CD4-positive, CD25-positive, alpha-beta regulatory T cell (primary cell): ENCODE results near the gene NXT1. TPM values are rescaled to one million over a fixed set of nuclear protein-coding genes. Genes with fewer than 3 reads are reported as not detected.
A peak's percentile ranks its signal among the peaks of the same experiment; 100 is the strongest.

Experiments used
- ATAC-seq, 2 donors: fragments of 150-1000 bp; cut with Tn5 transposase; one replicate each; pipeline ENCODE4 v1.10.0; 2021; ENCODE audit warnings: low read depth in 2 of 2, moderate number of reproducible peaks in 2 of 2, moderate library complexity in 1 of 2
- DNase-seq, 3 donors: peaks; one replicate each; pipeline versions ENCODE4 v3.0.0 to v3.0.0-alpha.2; 2012 to 2022; ENCODE audit warnings: mixed read lengths in 1 of 3
- H3K27ac ChIP-seq: one replicate; pipeline ENCODE4 v1.7.0; 2013; ENCODE audit warnings: mild to moderate bottlenecking, low read length; ENCODE audit not compliant: insufficient read depth, poor library complexity, severe bottlenecking
- H3K27me3 ChIP-seq: one replicate; pipeline ENCODE4 v1.7.0; 2013; ENCODE audit warnings: low read length; ENCODE audit not compliant: control insufficient read depth, insufficient read depth
- H3K36me3 ChIP-seq: one replicate; pipeline ENCODE4 v1.7.0; 2013; ENCODE audit warnings: mild to moderate bottlenecking, low read length, moderate library complexity; ENCODE audit not compliant: control insufficient read depth, insufficient read depth
- H3K4me1 ChIP-seq: 2 replicates; pipeline ENCODE4 v1.7.0; 2013; ENCODE audit warnings: mild to moderate bottlenecking, low read length; ENCODE audit not compliant: insufficient read depth, control insufficient read depth, poor library complexity, severe bottlenecking
- H3K4me3 ChIP-seq: one replicate; pipeline ENCODE4 v1.7.0; 2013; ENCODE audit warnings: low read depth, mild to moderate bottlenecking, low read length, moderate library complexity
- H3K9me3 ChIP-seq, 2 experiments: 1 replicate in 1 of 2; 2 replicates in 1 of 2; pipeline ENCODE4 v1.7.0; 2013; ENCODE audit warnings: low read length in 2 of 2, mild to moderate bottlenecking in 1 of 2, moderate library complexity in 1 of 2; ENCODE audit not compliant: control insufficient read depth in 2 of 2
- H3K27ac Mint-ChIP-seq, 3 donors: one replicate each; pipeline ENCODE4 v1.8.0; 2020 to 2022; ENCODE audit warnings: mild to moderate bottlenecking in 3 of 3, mixed read lengths in 3 of 3, moderate library complexity in 2 of 3
- H3K27me3 Mint-ChIP-seq: one replicate; pipeline ENCODE4 v1.8.0; 2022; ENCODE audit warnings: mild to moderate bottlenecking, mixed read lengths
- H3K36me3 Mint-ChIP-seq: one replicate; pipeline ENCODE4 v1.8.0; 2020; ENCODE audit warnings: mixed read lengths
- H3K4me1 Mint-ChIP-seq, 4 donors: one replicate each; pipeline ENCODE4 v1.8.0; 2020 to 2022; ENCODE audit warnings: mixed read lengths in 4 of 4, mild to moderate bottlenecking in 1 of 4
- H3K4me3 Mint-ChIP-seq, 4 donors: one replicate each; pipeline ENCODE4 v1.8.0; 2020 to 2022; ENCODE audit warnings: mild to moderate bottlenecking in 4 of 4, mixed read lengths in 4 of 4, moderate library complexity in 3 of 4
- H3K9me3 Mint-ChIP-seq, 7 donors: one replicate each; pipeline ENCODE4 v1.8.0; 2020 to 2022; ENCODE audit warnings: mixed read lengths in 7 of 7, mild to moderate bottlenecking in 3 of 7, moderate library complexity in 2 of 7
- polyA plus RNA-seq, 4 donors: library from polyadenylated mRNA; unstranded; fragments of 300-500 nt; fragmentation: Illumina TruSeq; gene quantifications; one replicate each; pipeline ENCODE4 v1.2.3, GENCODE V29; 2021
- total RNA-seq: library from RNA; stranded (reverse); gene quantifications from one replicate; pipeline ENCODE4 v1.2.3, GENCODE V29; 2022

The NXT1 gene
- total and polyA plus RNA-seq, 5 donors from 2014 or later: 41.5 to 71.5 (median 52.3) TPM

GRCh38 chr20:23368316-23369071, 17.9 kb downstream of the NXT1 start:
- peaks cover 31 to 42% (median 34%) of the 10 kb centered on the region in 4 donors for H3K4me1 Mint-ChIP-seq
- Histone ChIP-seq H3K4me1 (peaks cover 21% of the 10 kb centered on the region), H3K36me3 (peaks cover 47% of the 10 kb centered on the region), H3K9me3 (no peaks in the 10 kb centered on the region), H3K27ac (no peak overlapping the region), H3K27me3 (no peaks in the 10 kb centered on the region), H3K4me3 (no peak overlapping the region)
- peaks cover 34% of the 10 kb centered on the region for H3K36me3 Mint-ChIP-seq
- H3K27ac Mint-ChIP-seq: peak overlapping the region in 1 of 3 donors; percentile 58
- ATAC-seq (no peak), DNase-seq (no peak)
- no peaks in the 10 kb centered on the region for H3K27me3 Mint-ChIP-seq
- no peaks in the 10 kb centered on the region for H3K9me3 Mint-ChIP-seq
- no peak overlapping the region for H3K4me3 Mint-ChIP-seq

- Mint-ChIP-seq H3K36me3 (peaks cover 40% of the 10 kb centered on the region), H3K27ac (no peak overlapping the region), H3K4me3 (no peak overlapping the region), H3K9me3 (no peaks in the 10 kb centered on the region), H3K4me1 (peaks cover 27 to 35% (median 31%) of the 10 kb centered on the region in 4 donors), H3K27me3 (no peaks in the 10 kb centered on the region)
- ATAC-seq (no peak), DNase-seq (no peak)
- no peak overlapping the region for H3K27ac ChIP-seq
- no peaks in the 10 kb centered on the region for H3K27me3 ChIP-seq
- H3K4me3 ChIP-seq: no peak overlapping the region
- peaks cover 54% of the 10 kb centered on the region for H3K36me3 ChIP-seq
- H3K9me3 ChIP-seq: no peaks in the 10 kb centered on the region
- H3K4me1 ChIP-seq: peaks cover 21% of the 10 kb centered on the region
Measured at GRCh38 chr20:23369072-23369823, 18.7 kb downstream of the NXT1 start.

GRCh38 chr20:23370274-23370673, 19.7 kb downstream of the NXT1 start:
- no peak for DNase-seq
- no peak overlapping the region for H3K27ac Mint-ChIP-seq
- H3K36me3 Mint-ChIP-seq: peaks cover 32% of the 10 kb centered on the region
- no peak overlapping the region for H3K4me3 Mint-ChIP-seq
- peaks cover 18 to 25% (median 21%) of the 10 kb centered on the region in 4 donors for H3K4me1 Mint-ChIP-seq
- H3K27ac ChIP-seq: no peak overlapping the region
- no peaks in the 10 kb centered on the region for H3K9me3 Mint-ChIP-seq
- no peaks in the 10 kb centered on the region for H3K27me3 ChIP-seq
- no peak overlapping the region for H3K4me3 ChIP-seq
- H3K36me3 ChIP-seq: peaks cover 63% of the 10 kb centered on the region
- no peak for ATAC-seq
- H3K9me3 ChIP-seq: no peaks in the 10 kb centered on the region
- no peaks in the 10 kb centered on the region for H3K27me3 Mint-ChIP-seq
- peaks cover 21% of the 10 kb centered on the region for H3K4me1 ChIP-seq

- ATAC-seq (no peak), DNase-seq (no peak)
- no peaks in the 10 kb centered on the region for H3K27me3 Mint-ChIP-seq
- H3K4me1 ChIP-seq: peaks cover 15% of the 10 kb centered on the region
- no peak overlapping the region for H3K4me3 ChIP-seq
- peaks cover 38% of the 10 kb centered on the region for H3K36me3 Mint-ChIP-seq
- no peak overlapping the region for H3K4me3 Mint-ChIP-seq
- peaks cover 69% of the 10 kb centered on the region for H3K36me3 ChIP-seq
- H3K27ac ChIP-seq: no peak overlapping the region
- H3K9me3 ChIP-seq: no peaks in the 10 kb centered on the region
- H3K9me3 Mint-ChIP-seq: peaks cover 0 to 2% (median 0%) of the 10 kb centered on the region in 7 donors
- H3K27ac Mint-ChIP-seq: no peak overlapping the region
- no peaks in the 10 kb centered on the region for H3K27me3 ChIP-seq
- peaks cover 18 to 23% (median 20%) of the 10 kb centered on the region in 4 donors for H3K4me1 Mint-ChIP-seq
Measured at GRCh38 chr20:23370873-23371272, 20.3 kb downstream of the NXT1 start.

GRCh38 chr20:23371496-23371895, 20.9 kb downstream of the NXT1 start:
- DNase-seq: no peak
- Histone ChIP-seq H3K36me3 (peaks cover 74% of the 10 kb centered on the region), H3K4me1 (peaks cover 9% of the 10 kb centered on the region), H3K27me3 (no peaks in the 10 kb centered on the region), H3K27ac (no peak overlapping the region), H3K4me3 (no peak overlapping the region), H3K9me3 (no peaks in the 10 kb centered on the region)
- no peak for ATAC-seq
- no peak overlapping the region for H3K4me3 Mint-ChIP-seq
- no peak overlapping the region for H3K27ac Mint-ChIP-seq
- peaks cover 44% of the 10 kb centered on the region for H3K36me3 Mint-ChIP-seq
- no peaks in the 10 kb centered on the region for H3K27me3 Mint-ChIP-seq
- peaks cover 13 to 18% (median 15%) of the 10 kb centered on the region in 4 donors for H3K4me1 Mint-ChIP-seq
- peaks cover 0 to 2% (median 0%) of the 10 kb centered on the region in 7 donors for H3K9me3 Mint-ChIP-seq

GRCh38 chr20:23374441-23374840, 23.9 kb downstream of the NXT1 start:
- no peak overlapping the region for H3K4me3 ChIP-seq
- DNase-seq: no peak
- no peaks in the 10 kb centered on the region for H3K4me1 ChIP-seq
- Mint-ChIP-seq H3K4me3 (no peak overlapping the region), H3K4me1 (peaks cover 0 to 9% (median 2%) of the 10 kb centered on the region in 4 donors), H3K9me3 (peaks cover 0 to 2% (median 0%) of the 10 kb centered on the region in 7 donors), H3K27me3 (no peaks in the 10 kb centered on the region), H3K36me3 (peaks cover 46% of the 10 kb centered on the region), H3K27ac (no peak overlapping the region)
- no peaks in the 10 kb centered on the region for H3K9me3 ChIP-seq
- H3K36me3 ChIP-seq: peaks cover 71% of the 10 kb centered on the region
- H3K27me3 ChIP-seq: no peaks in the 10 kb centered on the region
- no peak overlapping the region for H3K27ac ChIP-seq
- ATAC-seq: no peak

GRCh38 chr20:23375827-23376226, 25.2 kb downstream of the NXT1 start:
- H3K27me3 ChIP-seq: no peaks in the 10 kb centered on the region
- H3K27ac ChIP-seq: no peak overlapping the region
- H3K36me3 ChIP-seq: peaks cover 67% of the 10 kb centered on the region
- H3K4me1 ChIP-seq: no peaks in the 10 kb centered on the region
- DNase-seq (no peak), ATAC-seq (no peak)
- H3K27me3 Mint-ChIP-seq: no peaks in the 10 kb centered on the region
- no peaks in the 10 kb centered on the region for H3K9me3 ChIP-seq
- peaks cover 46% of the 10 kb centered on the region for H3K36me3 Mint-ChIP-seq
- H3K4me3 Mint-ChIP-seq: no peak overlapping the region
- no peak overlapping the region for H3K4me3 ChIP-seq
- H3K4me1 Mint-ChIP-seq: peaks cover 0 to 9% (median 2%) of the 10 kb centered on the region in 4 donors
- H3K9me3 Mint-ChIP-seq: peaks cover 0 to 2% (median 0%) of the 10 kb centered on the region in 7 donors
- peak overlapping the region in 1 of 3 donors; percentile 95 for H3K27ac Mint-ChIP-seq
